UCSD-AML1 (cell line): Measurements from ENCODE around the gene ZBTB16.

Experiments used
- DNase-seq: peaks from one replicate; lab custom pipeline; 2025; ENCODE audit not compliant: unreplicated experiment; lab: John Stamatoyannopoulos, UW

The ZBTB16 gene

DNA sequence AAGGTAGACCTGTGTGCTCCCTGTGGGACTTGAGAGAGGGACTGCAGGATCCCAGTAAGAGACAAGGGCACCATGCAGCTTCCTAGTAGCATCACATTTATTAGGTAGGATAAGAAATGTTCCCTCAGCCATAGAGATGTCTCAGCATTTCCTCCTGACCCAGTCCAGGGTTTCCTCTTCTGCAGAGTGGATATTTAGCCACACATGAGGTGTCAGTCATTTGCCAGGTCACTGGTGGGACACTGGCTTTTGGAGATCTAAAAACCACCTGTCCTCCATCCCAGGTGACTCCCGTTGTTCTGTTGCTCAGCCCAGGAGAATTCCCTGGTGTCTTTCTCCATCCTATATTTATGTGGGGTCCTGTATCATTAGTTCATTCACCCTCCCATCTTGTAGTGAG is 119.1 kb downstream of the ZBTB16 start:
- DNase-seq: no peak

- no peak for DNase-seq
Measured at GRCh38 chr11:114179234-114179941, 119.9 kb downstream of the ZBTB16 start.

GRCh38 chr11:114180301-114181055 is 121.0 kb downstream of the ZBTB16 start:
- DNase-seq: peak; percentile 30

DNA sequence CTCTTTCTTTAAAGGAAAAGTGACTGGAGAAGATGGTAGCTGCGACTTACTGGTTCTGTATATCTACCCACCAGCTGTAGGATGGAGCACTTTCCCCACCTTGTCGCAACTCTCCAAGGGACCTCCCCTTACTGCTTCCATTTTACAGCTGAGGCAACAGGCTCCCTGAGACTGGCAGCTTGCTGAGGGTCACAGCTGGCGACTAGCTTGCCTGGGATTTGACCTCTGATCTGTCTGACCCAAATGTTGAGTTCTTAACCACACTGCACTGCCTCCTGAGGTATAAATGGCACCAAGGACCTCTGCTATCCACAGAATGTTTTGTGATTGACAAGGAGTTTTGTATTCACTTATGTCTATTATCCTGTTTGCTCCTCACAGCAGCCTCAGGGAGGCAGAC is 121.7 kb downstream of the ZBTB16 start:
- no peak for DNase-seq

DNA sequence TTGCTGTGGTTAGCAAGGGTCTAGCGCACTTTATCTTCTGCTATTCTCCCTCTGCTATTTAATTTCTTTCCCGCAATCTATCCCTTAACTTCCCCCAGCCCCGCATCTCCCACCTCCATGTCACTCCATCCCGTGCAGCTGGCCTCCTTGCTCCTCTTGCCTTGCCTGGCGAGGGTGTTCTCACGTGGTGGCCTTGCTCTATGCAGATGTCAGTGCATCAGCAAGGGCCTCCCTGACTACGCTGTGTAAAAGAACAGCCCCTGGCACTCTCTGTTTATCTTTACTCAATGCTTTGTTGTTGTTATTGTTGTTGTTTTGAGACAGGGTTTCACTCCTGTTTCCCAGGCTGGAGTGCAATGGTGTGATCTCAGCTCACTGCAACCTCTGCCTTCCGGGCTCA is 122.2 kb downstream of the ZBTB16 start:
- no peak for DNase-seq

DNA sequence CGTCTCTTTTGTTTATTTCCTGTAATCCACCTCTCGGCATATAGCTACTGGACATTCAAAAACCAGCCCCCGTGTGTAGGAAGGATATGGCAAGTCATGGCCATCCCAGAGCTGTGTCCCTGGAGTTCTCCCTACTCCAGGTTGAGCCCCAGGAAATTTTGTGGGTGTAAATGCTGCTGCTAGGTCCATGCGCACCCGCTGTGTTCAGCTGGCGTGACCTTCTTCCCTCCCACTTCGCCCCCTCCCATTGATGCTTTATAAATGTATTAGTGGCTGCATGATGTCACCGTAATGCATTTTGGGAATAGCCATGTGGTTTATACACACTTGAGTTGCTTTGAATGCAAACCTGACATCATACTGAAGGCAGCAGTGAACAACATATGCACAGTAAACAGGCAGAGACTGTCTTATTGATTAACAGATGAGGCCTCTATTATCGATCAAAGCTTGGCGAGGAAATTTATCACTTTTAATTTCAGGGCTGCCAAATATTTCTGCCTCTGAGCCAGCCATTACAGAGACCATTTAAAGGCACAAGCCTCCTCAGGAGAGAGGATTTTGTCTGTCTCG is 123.0 kb downstream of the ZBTB16 start:
- DNase-seq: no peak

DNA sequence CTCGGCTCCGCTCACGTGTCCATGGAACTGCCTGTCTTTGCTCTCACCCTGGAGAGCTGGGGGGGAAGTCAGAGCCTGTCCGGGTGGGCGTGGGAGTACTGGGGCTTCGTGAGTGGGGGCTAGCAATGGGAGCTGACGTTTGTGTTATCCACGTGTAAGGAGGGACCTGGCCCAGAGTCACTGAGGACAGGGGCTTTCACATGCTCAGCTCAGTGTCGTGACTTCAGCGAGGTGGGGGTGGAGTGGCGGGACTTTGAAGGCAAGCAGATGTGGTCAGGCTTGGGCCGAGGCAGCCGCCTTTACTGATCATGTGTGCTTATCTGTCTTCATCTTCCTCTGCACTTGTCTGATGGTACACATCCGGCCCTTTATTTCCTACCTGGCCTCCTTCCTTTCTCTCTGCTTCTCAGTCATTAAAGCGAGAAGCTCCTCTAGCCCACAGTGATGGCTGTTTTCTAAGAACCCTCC is 123.6 kb downstream of the ZBTB16 start:
- DNase-seq: peak; percentile 27

GRCh38 chr11:114185436-114185835 is 125.9 kb downstream of the ZBTB16 start:
- DNase-seq: no peak

DNA sequence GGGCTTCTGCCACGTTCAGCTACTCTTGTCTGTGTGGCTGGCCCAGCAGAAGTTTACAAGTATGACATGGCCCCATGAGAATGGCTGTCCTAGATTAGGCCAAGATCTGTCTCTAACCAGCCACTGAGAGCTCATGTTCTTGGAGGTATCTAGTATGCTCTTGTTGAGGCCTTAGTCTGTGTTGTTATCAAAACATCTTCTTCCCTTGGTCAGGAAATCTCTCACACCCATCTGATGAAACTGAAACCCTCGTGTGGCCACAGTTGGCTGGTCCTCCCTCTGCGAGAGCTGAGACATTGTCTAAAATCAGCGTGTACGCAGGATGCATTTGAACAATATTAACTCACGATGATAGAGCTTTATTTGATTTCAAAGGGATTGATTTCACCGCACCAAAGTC is 127.7 kb downstream of the ZBTB16 start:
- DNase-seq: no peak

- no peak for DNase-seq
Measured at GRCh38 chr11:114188851-114189570, 129.5 kb downstream of the ZBTB16 start.

- no peak for DNase-seq
Measured at GRCh38 chr11:114190630-114191029, 131.1 kb downstream of the ZBTB16 start.

- no peak for DNase-seq
Measured at GRCh38 chr11:114191893-114192292, 132.4 kb downstream of the ZBTB16 start.

- no peak for DNase-seq
Measured at GRCh38 chr11:114192841-114193389, 133.4 kb downstream of the ZBTB16 start.

GRCh38 chr11:114193730-114194679 is 134.5 kb downstream of the ZBTB16 start:
- DNase-seq: no peak

DNA sequence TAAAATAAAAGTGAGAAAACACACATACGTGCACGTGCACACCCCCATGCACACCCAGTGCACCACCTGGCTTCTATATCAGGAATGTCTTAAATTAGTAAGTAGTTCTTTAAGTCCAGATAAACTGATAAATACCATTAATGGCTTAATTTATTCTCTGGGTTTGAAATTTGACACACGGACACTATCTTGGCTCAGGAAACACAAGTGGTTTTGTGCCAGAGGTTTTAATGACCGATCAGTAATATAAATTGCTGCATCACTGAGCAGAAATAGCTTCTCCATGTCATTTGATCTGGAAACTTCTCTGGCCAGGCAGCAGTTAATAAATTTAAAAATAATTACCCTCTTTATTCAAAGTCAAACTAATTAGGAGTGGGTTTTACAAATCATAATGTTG is 135.2 kb downstream of the ZBTB16 start:
- DNase-seq: no peak

- no peak for DNase-seq
Measured at GRCh38 chr11:114195151-114195550, 135.6 kb downstream of the ZBTB16 start.

DNA sequence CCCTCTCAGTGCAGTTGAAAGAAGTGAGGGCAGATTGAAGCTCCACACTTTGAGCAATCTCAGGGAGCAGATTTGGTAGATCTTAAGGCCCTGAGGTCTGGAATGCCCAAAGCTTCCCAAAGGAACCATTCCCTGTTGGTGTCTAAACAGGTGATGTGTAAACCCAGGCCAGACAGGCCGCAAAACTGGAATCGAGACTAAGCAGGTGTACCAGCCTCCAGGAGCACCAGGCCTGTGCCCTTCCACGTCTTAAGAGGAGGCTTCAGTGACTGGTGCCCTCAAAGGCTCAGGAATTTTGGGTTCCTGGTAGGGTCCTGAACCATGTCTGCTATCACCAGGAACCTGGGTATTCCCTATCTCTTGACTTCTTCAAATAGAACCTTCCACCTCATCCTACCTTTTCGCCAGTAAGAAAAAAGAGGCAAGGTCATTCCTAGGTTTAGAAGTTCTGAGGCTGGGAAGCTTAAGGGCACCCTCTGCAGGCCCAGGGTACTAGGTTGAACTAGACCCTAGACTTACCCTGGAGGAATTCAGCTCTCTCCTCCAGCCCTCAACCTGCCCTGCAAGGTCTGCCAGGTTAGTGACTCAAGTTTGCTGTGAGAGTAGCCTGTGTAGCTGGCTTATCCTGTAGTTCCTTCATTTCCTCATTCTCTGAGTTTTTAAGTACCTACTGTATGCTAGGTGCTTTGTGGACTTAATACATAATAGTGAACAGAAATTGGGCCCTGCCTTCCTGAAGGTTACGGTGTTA is 136.6 kb downstream of the ZBTB16 start:
- peak; percentile 25 for DNase-seq

DNA sequence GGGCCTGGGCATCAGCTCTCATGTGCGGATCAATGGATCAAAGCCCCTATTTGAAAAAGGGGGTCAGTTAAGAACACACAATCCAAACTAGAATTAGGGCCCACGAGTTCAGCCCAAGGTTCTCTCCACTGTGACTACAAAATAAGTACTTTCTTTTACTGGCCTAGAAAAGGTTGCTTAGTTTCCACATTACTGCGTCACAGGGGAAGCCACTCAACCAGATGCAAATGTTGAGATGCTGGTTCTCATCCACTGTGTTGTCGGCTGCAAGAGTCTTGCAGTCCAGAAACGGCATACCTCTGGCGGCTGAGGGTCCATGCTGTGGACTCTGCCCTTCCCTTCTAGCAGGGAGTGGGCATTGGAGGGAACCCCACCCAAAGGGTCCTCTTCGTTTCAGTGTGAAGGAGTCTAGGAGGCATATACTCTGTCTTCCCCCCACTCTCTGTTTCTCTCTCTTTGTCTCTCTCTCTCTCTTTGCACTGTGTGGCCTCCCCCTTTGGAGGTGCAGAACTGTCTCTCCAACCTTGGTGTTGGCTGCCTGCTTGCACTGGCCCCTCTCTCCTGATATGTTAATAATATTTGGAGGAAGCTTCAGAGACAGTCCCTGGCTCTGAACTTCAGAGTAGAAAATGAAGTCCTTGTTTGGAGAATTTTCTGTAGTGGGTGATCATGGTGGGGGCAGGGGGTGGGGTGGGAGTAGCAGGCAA is 137.6 kb downstream of the ZBTB16 start:
- DNase-seq: no peak
